ENCODE data around the gene REXO5. TPM values are rescaled to one million over a fixed set of nuclear protein-coding genes. Genes with fewer than 3 reads are reported as not detected.

The REXO5 gene
- total RNA-seq, 2 donors from 2014 or later: 12.1 to 67.1 TPM

GRCh38 chr16:20851601-20852000 is 45.3 kb downstream of the REXO5 start:
- intact Hi-C loops (cut with DNase I): loop anchor here (5.0 kb wide), 3 partner anchors 44 to 306 kb away; partner anchors contain the start of genes DCUN1D3, ERI2, LDAF1 and LYRM1
- WGBS: 9% methylated on average over 2 of the region's 2 CpGs

GRCh38 chr16:20853143-20853542 is 46.8 kb downstream of the REXO5 start:
- 86% methylated on average over 5 of the region's 5 CpGs for WGBS
- no peak overlapping the region for H3K4me3 ChIP-seq
- no peaks in the 10 kb centered on the region for H3K36me3 ChIP-seq
- TF ChIP-seq POLR2AphosphoS5 (IDR thresholded peaks at IDR 0.05) (no peak), CTCF (IDR thresholded peaks at IDR 0.05) (no peak), POLR2A (IDR thresholded peaks at IDR 0.05) (no peak)
- peaks cover 14% of the 10 kb centered on the region for H3K4me1 ChIP-seq (replicated peaks)
- H3K27me3 ChIP-seq (replicated peaks; ENCODE audit: insufficient read depth): no peaks in the 10 kb centered on the region
- no peak for DNase-seq (ENCODE audit: low spot score)
- intact Hi-C loops (cut with DNase I): loop anchor here (5.0 kb wide), 3 partner anchors 46 to 304 kb away; partner anchors contain the start of genes DCUN1D3, ERI2, LDAF1 and LYRM1
- H3K9me3 ChIP-seq: no peaks in the 10 kb centered on the region
- no peak overlapping the region for H3K27ac ChIP-seq

More at GRCh38 chr16:20851601-20852000, 45.3 kb downstream of the REXO5 start:
- DNase-seq (ENCODE audit: low spot score): peak; percentile 86
- no peaks in the 10 kb centered on the region for H3K27me3 ChIP-seq (replicated peaks; ENCODE audit: insufficient read depth)
- peaks cover 14% of the 10 kb centered on the region for H3K4me1 ChIP-seq (replicated peaks)
- no peaks in the 10 kb centered on the region for H3K9me3 ChIP-seq
- no peaks in the 10 kb centered on the region for H3K36me3 ChIP-seq
- TF ChIP-seq CTCF (IDR thresholded peaks at IDR 0.05) (peak in 2 of 4 experiments; percentile 25 to 31), POLR2AphosphoS5 (IDR thresholded peaks at IDR 0.05) (peak; percentile 96), POLR2A (IDR thresholded peaks at IDR 0.05) (no peak)
- no peak overlapping the region for H3K4me3 ChIP-seq
- H3K27ac ChIP-seq: peak overlapping the region; percentile 48 to 66

- 90% methylated on average over 3 of the region's 3 CpGs for WGBS
- intact Hi-C loops (cut with DNase I): loop anchor here (5.0 kb wide), 3 partner anchors 47 to 303 kb away; partner anchors contain the start of genes DCUN1D3, ERI2, LDAF1 and LYRM1
- Histone ChIP-seq H3K9me3 (no peaks in the 10 kb centered on the region), H3K4me3 (no peak overlapping the region), H3K27me3 (replicated peaks; ENCODE audit: insufficient read depth) (no peaks in the 10 kb centered on the region), H3K36me3 (no peaks in the 10 kb centered on the region), H3K4me1 (replicated peaks) (peaks cover 14% of the 10 kb centered on the region), H3K27ac (no peak overlapping the region)
- DNase-seq (ENCODE audit: low spot score): no peak
- TF ChIP-seq CTCF (IDR thresholded peaks at IDR 0.05): no peak
- TF ChIP-seq POLR2AphosphoS5 (IDR thresholded peaks at IDR 0.05): no peak
- TF ChIP-seq POLR2A (IDR thresholded peaks at IDR 0.05): no peak
Measured at GRCh38 chr16:20853981-20854620, 47.8 kb downstream of the REXO5 start.

GRCh38 chr16:20854963-20855362 is 48.6 kb downstream of the REXO5 start:
- TF ChIP-seq POLR2AphosphoS5 (IDR thresholded peaks at IDR 0.05) (no peak), POLR2A (IDR thresholded peaks at IDR 0.05) (no peak), CTCF (IDR thresholded peaks at IDR 0.05) (no peak)
- H3K27ac ChIP-seq: no peak overlapping the region
- no peaks in the 10 kb centered on the region for H3K36me3 ChIP-seq
- no peaks in the 10 kb centered on the region for H3K9me3 ChIP-seq
- DNase-seq (ENCODE audit: low spot score): no peak
- WGBS: 89% methylated on average over 2 of the region's 2 CpGs
- peaks cover 14% of the 10 kb centered on the region for H3K4me1 ChIP-seq (replicated peaks)
- H3K27me3 ChIP-seq (replicated peaks; ENCODE audit: insufficient read depth): no peaks in the 10 kb centered on the region
- H3K4me3 ChIP-seq: no peak overlapping the region
- intact Hi-C loops (cut with DNase I): loop anchor here (5.0 kb wide), 3 partner anchors 47 to 302 kb away; partner anchors contain the start of genes DCUN1D3, ERI2, LDAF1 and LYRM1

GRCh38 chr16:20857281-20857680 is 51.0 kb downstream of the REXO5 start:
- no peak for DNase-seq (ENCODE audit: low spot score)
- no peak overlapping the region for H3K27ac ChIP-seq
- H3K9me3 ChIP-seq: no peaks in the 10 kb centered on the region
- no peaks in the 10 kb centered on the region for H3K27me3 ChIP-seq (replicated peaks; ENCODE audit: insufficient read depth)
- H3K4me3 ChIP-seq: no peak overlapping the region
- no peak for TF ChIP-seq CTCF (IDR thresholded peaks at IDR 0.05)
- no peak for TF ChIP-seq POLR2A (IDR thresholded peaks at IDR 0.05)
- no peak for TF ChIP-seq POLR2AphosphoS5 (IDR thresholded peaks at IDR 0.05)
- intact Hi-C loops (cut with DNase I): no loop called here
- WGBS: 78% methylated on average over 2 of the region's 2 CpGs
- H3K4me1 ChIP-seq (replicated peaks): no peaks in the 10 kb centered on the region
- H3K36me3 ChIP-seq: no peaks in the 10 kb centered on the region
